ENCODE measurements around the gene SLC7A11. TPM values are rescaled to one million over a fixed set of nuclear protein-coding genes. Genes with fewer than 3 reads are reported as not detected.

SLC7A11 gene
- polyA plus RNA-seq, 1 donor from 2014 or later: 0.46 TPM

- TF ChIP-seq SMC3 (conservative IDR thresholded peaks at IDR 0.05; ENCODE audit: poor library complexity) (no peak), EP300 (conservative IDR thresholded peaks at IDR 0.05; ENCODE audit: poor library complexity, severe bottlenecking) (no peak), MXI1 (conservative IDR thresholded peaks at IDR 0.05; ENCODE audit: poor library complexity, severe bottlenecking) (no peak), TAF1 (IDR thresholded peaks at IDR 0.05; ENCODE audit: low read depth) (no peak), CTCF (IDR thresholded peaks at IDR 0.05; ENCODE audit: poor library complexity, severe bottlenecking) (no peak), REST (IDR thresholded peaks at IDR 0.05; ENCODE audit: borderline replicate concordance) (no peak), EZH2 (IDR thresholded peaks at IDR 0.05; ENCODE audit: borderline replicate concordance, insufficient read depth, low read length, poor library complexity, severe bottlenecking) (no peak), POLR2AphosphoS5 (IDR thresholded peaks at IDR 0.05) (no peak), RAD21 (conservative IDR thresholded peaks at IDR 0.05) (no peak)
- H3F3A ChIP-seq (ENCODE audit: insufficient read depth, low read length, poor library complexity, severe bottlenecking): no peaks in the 10 kb centered on the region
- H3K79me2 ChIP-seq (replicated peaks; ENCODE audit: insufficient read depth, low read length): no peaks in the 10 kb centered on the region
- H3K4me3 ChIP-seq (ENCODE audit: low read length): no peak overlapping the region
- no peaks in the 10 kb centered on the region for H3K9me2 ChIP-seq (ENCODE audit: insufficient read depth, low read length)
- no peaks in the 10 kb centered on the region for H3K9me3 ChIP-seq (ENCODE audit: low read length)
- H3K27me3 ChIP-seq (ENCODE audit: insufficient read depth, low read depth, low read length): no peaks in the 10 kb centered on the region
- H4K20me1 ChIP-seq (ENCODE audit: insufficient read depth): no peaks in the 10 kb centered on the region
- H3K27ac ChIP-seq (ENCODE audit: low read length): no peak overlapping the region
- H3K4me2 ChIP-seq (ENCODE audit: low read length): no peak overlapping the region
- H2AFZ ChIP-seq (ENCODE audit: low read depth, low read length): no peak overlapping the region
- H3K36me3 ChIP-seq (ENCODE audit: insufficient read depth, low read length): no peaks in the 10 kb centered on the region
- no peak overlapping the region for H3K9ac ChIP-seq (ENCODE audit: low read length)
Observed at GRCh38 chr4:138162259-138162658, 79.9 kb downstream of the SLC7A11 start.

GRCh38 chr4:138161351-138161750 is 80.8 kb downstream of the SLC7A11 start:
- Histone ChIP-seq H3K36me3 (ENCODE audit: insufficient read depth, low read length) (no peaks in the 10 kb centered on the region), H3K4me2 (ENCODE audit: low read length) (no peak overlapping the region)
- TF ChIP-seq REST (IDR thresholded peaks at IDR 0.05; ENCODE audit: borderline replicate concordance) (no peak), TAF1 (IDR thresholded peaks at IDR 0.05; ENCODE audit: low read depth) (no peak), EP300 (conservative IDR thresholded peaks at IDR 0.05; ENCODE audit: poor library complexity, severe bottlenecking) (no peak), RAD21 (conservative IDR thresholded peaks at IDR 0.05) (no peak), MXI1 (conservative IDR thresholded peaks at IDR 0.05; ENCODE audit: poor library complexity, severe bottlenecking) (no peak)

More at GRCh38 chr4:138161351-138161750, 80.8 kb downstream of the SLC7A11 start:
- Histone ChIP-seq H3K9me3 (ENCODE audit: low read length) (no peaks in the 10 kb centered on the region), H3K9me2 (ENCODE audit: insufficient read depth, low read length) (no peaks in the 10 kb centered on the region), H4K20me1 (ENCODE audit: insufficient read depth) (no peaks in the 10 kb centered on the region), H3K9ac (ENCODE audit: low read length) (no peak overlapping the region), H2AFZ (ENCODE audit: low read depth, low read length) (no peak overlapping the region), H3K27ac (ENCODE audit: low read length) (no peak overlapping the region), H3F3A (ENCODE audit: insufficient read depth, low read length, poor library complexity, severe bottlenecking) (no peaks in the 10 kb centered on the region), H3K27me3 (ENCODE audit: insufficient read depth, low read depth, low read length) (no peaks in the 10 kb centered on the region), H3K4me3 (ENCODE audit: low read length) (no peak overlapping the region), H3K79me2 (replicated peaks; ENCODE audit: insufficient read depth, low read length) (no peaks in the 10 kb centered on the region)
